GM12873 (cell line): ENCODE measurements around the gene RTCA.

Experiments
- CTCF ChIP-seq: IDR thresholded peaks from 2 replicates; pipeline ENCODE4 v1.5.1; 2012; ENCODE audit warnings: low read depth, mild to moderate bottlenecking, moderate library complexity, low read length, control low read depth; ENCODE audit not compliant: insufficient read depth; ENCODE audit errors: missing control alignments

The RTCA gene

DNA sequence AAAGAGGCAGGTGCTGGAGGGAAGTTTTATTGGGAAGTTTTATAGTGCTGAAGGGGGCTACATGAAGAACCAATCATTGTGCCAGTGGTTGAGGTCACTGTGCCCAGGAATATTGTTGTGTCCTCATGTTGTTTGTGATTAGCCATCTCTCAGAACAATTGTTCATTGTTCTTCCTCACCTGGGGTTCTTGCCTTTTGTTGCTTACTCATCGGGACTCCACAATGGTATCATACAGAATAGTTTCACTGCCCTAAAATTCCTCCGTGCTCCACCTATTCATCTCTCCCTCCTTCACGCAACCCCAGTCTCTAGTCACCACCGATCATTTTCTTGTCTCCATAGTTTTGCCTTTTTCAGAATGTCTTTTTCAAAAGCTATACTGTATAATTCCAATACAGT, 47.4 kb downstream of the RTCA start:
- TF ChIP-seq CTCF: no peak

GRCh38 chr1:100316622-100317021, 50.6 kb downstream of the RTCA start:
- TF ChIP-seq CTCF: no peak

GRCh38 chr1:100320311-100321099, 54.5 kb downstream of the RTCA start:
- no peak for TF ChIP-seq CTCF

DNA sequence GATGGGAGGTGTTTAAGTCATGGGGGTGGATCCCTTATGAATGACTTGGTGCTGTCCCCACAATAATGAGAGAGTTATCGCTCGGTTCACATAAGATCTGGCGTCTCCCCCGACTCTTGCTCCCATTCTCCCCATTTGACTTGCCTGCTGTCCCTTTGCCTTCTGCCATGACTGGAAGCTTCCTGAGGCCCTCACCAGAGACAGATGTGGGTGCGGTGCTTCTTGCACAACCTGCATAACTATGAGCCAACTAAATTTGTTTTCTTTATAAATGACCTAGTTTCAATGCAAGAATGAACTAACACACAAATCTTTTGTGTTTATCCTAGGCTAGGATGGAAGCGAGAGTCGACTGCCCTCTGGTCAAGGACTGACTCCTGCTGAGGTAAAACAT, 55.1 kb downstream of the RTCA start:
- TF ChIP-seq CTCF: no peak

DNA sequence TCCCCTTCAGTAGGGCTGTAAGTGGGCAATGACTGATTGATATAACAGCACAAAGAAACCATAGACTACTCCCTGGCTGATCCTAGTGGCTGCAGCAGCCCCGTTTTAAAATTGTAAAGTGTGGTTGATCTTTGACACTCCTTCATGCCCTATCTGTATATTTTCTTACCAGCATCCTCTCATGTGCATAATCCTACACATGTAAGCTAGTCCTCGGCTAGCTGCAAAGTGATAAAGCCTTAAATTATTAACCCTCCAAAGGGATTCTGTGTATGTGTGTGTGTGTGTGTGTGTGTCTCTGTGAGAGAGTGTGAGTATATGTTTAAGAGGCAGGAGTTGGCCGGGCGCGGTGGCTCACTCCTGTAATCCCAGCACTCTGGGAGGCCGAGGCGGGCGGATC, 55.5 kb downstream of the RTCA start:
- no peak for TF ChIP-seq CTCF

DNA sequence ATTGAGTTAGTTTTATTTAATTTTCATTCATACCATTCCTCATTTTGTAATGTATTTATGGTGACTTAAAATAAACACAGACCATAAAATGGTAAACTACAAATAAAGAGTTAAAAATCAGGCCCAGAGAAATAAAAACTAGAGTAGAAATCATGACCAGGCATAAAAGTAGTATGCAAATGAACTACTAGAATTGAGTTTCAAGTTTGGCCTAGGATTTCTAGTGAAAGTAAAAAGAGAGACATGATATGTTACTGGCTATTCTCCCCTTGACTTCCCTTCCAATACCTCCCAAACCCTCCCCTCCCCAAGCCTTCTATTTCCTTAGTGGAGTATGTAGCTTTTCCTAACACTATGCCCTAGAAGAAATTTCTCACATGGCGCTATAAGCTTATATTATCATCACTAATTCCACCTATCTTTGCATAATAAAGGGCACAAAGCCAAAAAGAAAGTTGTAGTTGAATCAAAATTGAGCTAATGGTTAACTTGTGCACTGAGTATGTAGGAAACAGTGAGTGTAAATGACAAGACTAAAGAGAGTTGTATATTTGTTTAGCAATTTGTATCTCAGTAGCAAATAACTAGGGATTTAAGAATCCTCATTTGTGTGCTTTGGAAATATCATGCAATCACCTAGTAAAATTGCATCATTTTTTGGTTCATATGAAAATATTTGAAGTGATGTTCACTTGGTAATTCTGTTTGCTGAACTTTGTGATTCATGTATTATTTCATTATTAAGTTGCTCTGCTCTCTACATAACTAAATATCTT, 56.6 kb downstream of the RTCA start:
- TF ChIP-seq CTCF: no peak

DNA sequence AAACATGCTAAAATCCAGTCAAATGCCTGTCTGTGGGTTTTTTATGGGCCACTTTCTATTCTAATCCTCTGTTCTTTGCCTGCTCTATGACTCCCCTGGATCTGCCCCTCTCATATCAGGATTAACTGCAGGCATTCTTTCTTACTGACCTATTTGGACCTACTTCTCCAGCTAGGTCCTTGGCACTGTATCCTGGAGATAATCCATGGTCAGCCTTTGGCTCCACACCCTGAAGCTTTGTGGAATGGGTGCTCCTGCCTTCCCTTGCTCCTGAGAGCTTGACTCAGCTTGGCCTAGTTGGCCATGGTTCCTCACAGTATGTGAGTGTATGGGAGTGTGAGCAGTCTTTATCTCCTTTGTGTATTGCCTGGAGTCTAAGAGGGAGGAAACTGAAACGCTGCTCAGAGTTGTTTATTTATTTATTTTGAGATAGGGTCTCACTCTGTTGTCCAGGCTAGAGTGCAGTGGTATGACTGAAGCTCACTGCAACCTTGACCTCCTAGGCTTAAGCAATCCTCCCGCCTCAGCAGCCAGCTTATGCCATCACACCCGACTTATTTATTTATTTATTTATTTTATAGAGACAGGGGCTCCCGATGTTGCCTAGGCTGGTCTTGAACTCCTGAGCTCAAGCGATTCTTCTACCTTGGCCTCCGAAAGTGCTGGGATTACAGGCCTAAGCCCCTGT, 57.5 kb downstream of the RTCA start:
- no peak for TF ChIP-seq CTCF
